ENCODE measurements around the gene SPOCD1.

The SPOCD1 gene

GRCh38 chr1:31778763-31779488, 36.9 kb downstream of the SPOCD1 start:
- CTCF ChIA-PET: interaction anchor here (0.6 to 2.1 kb wide), 3 partner anchors 27 to 118 kb away, joined by 3 to 6 read pairs (median 5); no protein-coding TSS in a partner anchor
- H3K4me1 ChIP-seq (ENCODE audit: control insufficient read depth, insufficient read depth, low read length): no peaks in the 10 kb centered on the region; the same call in 1 of the 2 replicates

More at GRCh38 chr1:31778763-31779488, 36.9 kb downstream of the SPOCD1 start:
- H3K4me3 ChIP-seq (ENCODE audit: low read depth, low read length): no peak overlapping the region
- no peaks in the 10 kb centered on the region for H3K36me3 ChIP-seq (ENCODE audit: control insufficient read depth in 2 of 2, insufficient read depth in 1 of 2, low read length in 2 of 2)
- POLR2A ChIA-PET: no interaction called here
- H3K9me3 ChIP-seq (ENCODE audit: control insufficient read depth, insufficient read depth, low read depth, low read length): no peaks in the 10 kb centered on the region
- TF ChIP-seq ZBTB11 (tag by site-specific recombination; conservative IDR thresholded peaks at IDR 0.05; ENCODE audit: low read depth): no peak
- no peak for TF ChIP-seq SP2 (tag by site-specific recombination; IDR thresholded peaks at IDR 0.05)
- TF ChIP-seq, protein P1, sequence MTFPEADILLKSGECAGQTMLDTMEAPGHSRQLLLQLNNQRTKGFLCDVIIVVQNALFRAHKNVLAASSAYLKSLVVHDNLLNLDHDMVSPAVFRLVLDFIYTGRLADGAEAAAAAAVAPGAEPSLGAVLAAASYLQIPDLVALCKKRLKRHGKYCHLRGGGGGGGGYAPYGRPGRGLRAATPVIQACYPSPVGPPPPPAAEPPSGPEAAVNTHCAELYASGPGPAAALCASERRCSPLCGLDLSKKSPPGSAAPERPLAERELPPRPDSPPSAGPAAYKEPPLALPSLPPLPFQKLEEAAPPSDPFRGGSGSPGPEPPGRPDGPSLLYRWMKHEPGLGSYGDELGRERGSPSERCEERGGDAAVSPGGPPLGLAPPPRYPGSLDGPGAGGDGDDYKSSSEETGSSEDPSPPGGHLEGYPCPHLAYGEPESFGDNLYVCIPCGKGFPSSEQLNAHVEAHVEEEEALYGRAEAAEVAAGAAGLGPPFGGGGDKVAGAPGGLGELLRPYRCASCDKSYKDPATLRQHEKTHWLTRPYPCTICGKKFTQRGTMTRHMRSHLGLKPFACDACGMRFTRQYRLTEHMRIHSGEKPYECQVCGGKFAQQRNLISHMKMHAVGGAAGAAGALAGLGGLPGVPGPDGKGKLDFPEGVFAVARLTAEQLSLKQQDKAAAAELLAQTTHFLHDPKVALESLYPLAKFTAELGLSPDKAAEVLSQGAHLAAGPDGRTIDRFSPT (tag by site-specific recombination; IDR thresholded peaks at IDR 0.05): no peak
- TF ChIP-seq ZNF624 (tag by site-specific recombination; IDR thresholded peaks at IDR 0.05): no peak
- TF ChIP-seq GFI1B (tag by site-specific recombination; IDR thresholded peaks at IDR 0.05): no peak
- TF ChIP-seq ZNF112 (tag by site-specific recombination; IDR thresholded peaks at IDR 0.05): no peak
- TF ChIP-seq, protein P2, sequence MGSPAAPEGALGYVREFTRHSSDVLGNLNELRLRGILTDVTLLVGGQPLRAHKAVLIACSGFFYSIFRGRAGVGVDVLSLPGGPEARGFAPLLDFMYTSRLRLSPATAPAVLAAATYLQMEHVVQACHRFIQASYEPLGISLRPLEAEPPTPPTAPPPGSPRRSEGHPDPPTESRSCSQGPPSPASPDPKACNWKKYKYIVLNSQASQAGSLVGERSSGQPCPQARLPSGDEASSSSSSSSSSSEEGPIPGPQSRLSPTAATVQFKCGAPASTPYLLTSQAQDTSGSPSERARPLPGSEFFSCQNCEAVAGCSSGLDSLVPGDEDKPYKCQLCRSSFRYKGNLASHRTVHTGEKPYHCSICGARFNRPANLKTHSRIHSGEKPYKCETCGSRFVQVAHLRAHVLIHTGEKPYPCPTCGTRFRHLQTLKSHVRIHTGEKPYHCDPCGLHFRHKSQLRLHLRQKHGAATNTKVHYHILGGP (tag by site-specific recombination; IDR thresholded peaks at IDR 0.05): no peak
- no peak for TF ChIP-seq ZNF274 (IDR thresholded peaks at IDR 0.05; ENCODE audit: low read length)
- TF ChIP-seq ZNF274 (tag by site-specific recombination; IDR thresholded peaks at IDR 0.05; ENCODE audit: borderline replicate concordance): no peak
- TF ChIP-seq ZNF645 (tag by site-specific recombination; IDR thresholded peaks at IDR 0.05): no peak
- TF ChIP-seq OVOL3 (tag by site-specific recombination; IDR thresholded peaks at IDR 0.05): no peak
- TF ChIP-seq GLIS1 (tag by site-specific recombination; IDR thresholded peaks at IDR 0.05): no peak
- no peak for TF ChIP-seq WT1 (tag by site-specific recombination; IDR thresholded peaks at IDR 0.05)
- no peak for TF ChIP-seq SALL2 (tag by site-specific recombination; IDR thresholded peaks at IDR 0.05; ENCODE audit: borderline replicate concordance)
- no peak for TF ChIP-seq ZNF155 (tag by site-specific recombination; IDR thresholded peaks at IDR 0.05)
- TF ChIP-seq ZNF140 (tag by site-specific recombination; IDR thresholded peaks at IDR 0.05): no peak
- no peak for TF ChIP-seq ZNF544 (tag by site-specific recombination; IDR thresholded peaks at IDR 0.05)
- no peak for TF ChIP-seq EGR2 (tag by site-specific recombination; IDR thresholded peaks at IDR 0.05; ENCODE audit: low read depth)
- H3K27ac ChIP-seq (ENCODE audit: extremely low read depth, low read depth, low read length): no peak overlapping the region

Data from HEK293 (cell line).